ENCODE measurements around the gene ERAP2.

Gene ERAP2, protein sequence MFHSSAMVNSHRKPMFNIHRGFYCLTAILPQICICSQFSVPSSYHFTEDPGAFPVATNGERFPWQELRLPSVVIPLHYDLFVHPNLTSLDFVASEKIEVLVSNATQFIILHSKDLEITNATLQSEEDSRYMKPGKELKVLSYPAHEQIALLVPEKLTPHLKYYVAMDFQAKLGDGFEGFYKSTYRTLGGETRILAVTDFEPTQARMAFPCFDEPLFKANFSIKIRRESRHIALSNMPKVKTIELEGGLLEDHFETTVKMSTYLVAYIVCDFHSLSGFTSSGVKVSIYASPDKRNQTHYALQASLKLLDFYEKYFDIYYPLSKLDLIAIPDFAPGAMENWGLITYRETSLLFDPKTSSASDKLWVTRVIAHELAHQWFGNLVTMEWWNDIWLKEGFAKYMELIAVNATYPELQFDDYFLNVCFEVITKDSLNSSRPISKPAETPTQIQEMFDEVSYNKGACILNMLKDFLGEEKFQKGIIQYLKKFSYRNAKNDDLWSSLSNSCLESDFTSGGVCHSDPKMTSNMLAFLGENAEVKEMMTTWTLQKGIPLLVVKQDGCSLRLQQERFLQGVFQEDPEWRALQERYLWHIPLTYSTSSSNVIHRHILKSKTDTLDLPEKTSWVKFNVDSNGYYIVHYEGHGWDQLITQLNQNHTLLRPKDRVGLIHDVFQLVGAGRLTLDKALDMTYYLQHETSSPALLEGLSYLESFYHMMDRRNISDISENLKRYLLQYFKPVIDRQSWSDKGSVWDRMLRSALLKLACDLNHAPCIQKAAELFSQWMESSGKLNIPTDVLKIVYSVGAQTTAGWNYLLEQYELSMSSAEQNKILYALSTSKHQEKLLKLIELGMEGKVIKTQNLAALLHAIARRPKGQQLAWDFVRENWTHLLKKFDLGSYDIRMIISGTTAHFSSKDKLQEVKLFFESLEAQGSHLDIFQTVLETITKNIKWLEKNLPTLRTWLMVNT

DNA sequence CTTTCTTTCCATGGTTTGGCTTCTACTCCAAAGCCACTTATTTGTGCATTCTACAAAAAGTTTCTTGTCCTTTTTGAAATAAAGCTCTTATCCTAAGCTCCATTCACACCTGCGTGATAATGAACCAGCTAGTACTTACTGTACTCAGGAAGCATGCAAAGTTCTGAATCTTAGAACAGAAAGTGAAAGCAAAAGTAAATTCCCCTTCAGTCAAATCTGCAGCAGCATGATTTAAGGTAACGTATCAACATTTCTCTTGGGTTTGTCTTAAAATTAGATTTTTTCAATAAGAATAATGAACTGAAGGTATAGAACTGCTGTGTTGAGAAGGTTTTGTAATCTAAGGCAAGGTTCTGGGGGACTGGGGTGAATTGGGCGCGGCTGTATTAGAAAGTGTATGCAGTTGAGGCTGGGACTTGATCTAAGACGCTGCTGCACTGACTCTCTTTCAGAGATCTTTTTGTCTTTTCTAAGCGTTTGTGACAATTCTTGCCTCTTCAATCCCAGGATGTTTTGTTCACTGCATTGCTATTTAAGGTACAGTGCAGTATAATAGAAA, at the start of gene ERAP2:
Gene ERAP2, plus strand, starts transcription at position 209 of the 559 bp plus-strand sequence. CDS start 3,186 bp downstream, outside the sequence.
- no peaks in the 10 kb centered on the region for H3K36me3 Mint-ChIP-seq (ENCODE audit: low read depth)
- H3K4me3 Mint-ChIP-seq = peak within 1 kb of the TSS; percentile 1
- peaks cover 4% of the 10 kb centered on the region for H3K27me3 Mint-ChIP-seq (ENCODE audit: low read depth, poor library complexity)
- no peak within 1 kb of the TSS for H3K27ac Mint-ChIP-seq
- DNase-seq = no peak
- H3K4me1 Mint-ChIP-seq = peaks cover 14% of the 10 kb centered on the region
- TF ChIP-seq, protein P1, sequence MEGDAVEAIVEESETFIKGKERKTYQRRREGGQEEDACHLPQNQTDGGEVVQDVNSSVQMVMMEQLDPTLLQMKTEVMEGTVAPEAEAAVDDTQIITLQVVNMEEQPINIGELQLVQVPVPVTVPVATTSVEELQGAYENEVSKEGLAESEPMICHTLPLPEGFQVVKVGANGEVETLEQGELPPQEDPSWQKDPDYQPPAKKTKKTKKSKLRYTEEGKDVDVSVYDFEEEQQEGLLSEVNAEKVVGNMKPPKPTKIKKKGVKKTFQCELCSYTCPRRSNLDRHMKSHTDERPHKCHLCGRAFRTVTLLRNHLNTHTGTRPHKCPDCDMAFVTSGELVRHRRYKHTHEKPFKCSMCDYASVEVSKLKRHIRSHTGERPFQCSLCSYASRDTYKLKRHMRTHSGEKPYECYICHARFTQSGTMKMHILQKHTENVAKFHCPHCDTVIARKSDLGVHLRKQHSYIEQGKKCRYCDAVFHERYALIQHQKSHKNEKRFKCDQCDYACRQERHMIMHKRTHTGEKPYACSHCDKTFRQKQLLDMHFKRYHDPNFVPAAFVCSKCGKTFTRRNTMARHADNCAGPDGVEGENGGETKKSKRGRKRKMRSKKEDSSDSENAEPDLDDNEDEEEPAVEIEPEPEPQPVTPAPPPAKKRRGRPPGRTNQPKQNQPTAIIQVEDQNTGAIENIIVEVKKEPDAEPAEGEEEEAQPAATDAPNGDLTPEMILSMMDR (IDR thresholded peaks at IDR 0.05) = no peak
- no peaks in the 10 kb centered on the region for H3K9me3 Mint-ChIP-seq

DNA sequence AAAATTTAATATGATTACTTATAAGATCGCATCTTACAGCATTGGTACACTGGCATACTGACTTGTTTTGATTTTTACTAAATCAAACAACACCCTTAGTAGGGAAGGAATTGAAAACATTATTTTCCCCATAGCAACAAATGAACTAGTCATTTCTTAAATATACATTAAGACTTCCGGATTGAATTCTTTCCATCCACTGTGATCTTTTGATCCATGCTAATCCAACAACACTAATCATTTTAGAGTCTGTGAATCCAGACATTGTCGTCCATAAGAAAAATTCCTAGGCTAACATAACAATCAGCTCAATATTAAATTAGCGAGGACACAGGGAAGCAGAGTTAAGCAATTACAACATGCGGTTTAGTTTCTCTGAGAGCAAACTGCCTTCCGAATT, 47.0 kb upstream of the ERAP2 start:
- Mint-ChIP-seq H3K9me3 (no peaks in the 10 kb centered on the region), H3K27ac (no peak overlapping the region), H3K4me1 (no peaks in the 10 kb centered on the region), H3K36me3 (ENCODE audit: low read depth) (no peaks in the 10 kb centered on the region), H3K27me3 (ENCODE audit: low read depth, poor library complexity) (peaks cover 10% of the 10 kb centered on the region), H3K4me3 (no peak overlapping the region)
- TF ChIP-seq, protein P1 (IDR thresholded peaks at IDR 0.05) = no peak
- no peak for DNase-seq

DNA sequence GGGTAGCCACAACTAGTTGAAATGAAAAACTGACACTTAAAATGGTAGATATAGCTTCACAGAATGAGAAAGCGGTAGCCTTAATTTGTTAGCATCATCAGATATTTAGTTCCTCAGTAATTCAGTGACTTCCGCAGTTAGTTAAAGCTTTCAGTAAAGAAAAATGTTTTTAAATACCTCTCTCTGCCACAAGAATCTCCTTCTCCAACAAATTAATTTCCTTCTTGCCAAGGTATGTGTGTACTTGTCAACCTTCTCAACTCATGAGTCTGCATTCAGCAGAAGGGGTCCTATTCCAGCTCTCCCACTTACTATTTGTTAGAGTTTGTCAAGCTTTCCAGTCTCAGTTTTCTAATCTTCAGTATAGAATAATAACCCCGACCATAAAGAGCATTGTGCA, 42.3 kb upstream of the ERAP2 start:
- H3K27ac Mint-ChIP-seq = no peak overlapping the region
- H3K4me3 Mint-ChIP-seq = no peak overlapping the region
- no peaks in the 10 kb centered on the region for H3K4me1 Mint-ChIP-seq
- H3K9me3 Mint-ChIP-seq = no peaks in the 10 kb centered on the region
- TF ChIP-seq, protein P1 (IDR thresholded peaks at IDR 0.05) = no peak
- no peak for DNase-seq
- H3K36me3 Mint-ChIP-seq (ENCODE audit: low read depth) = no peaks in the 10 kb centered on the region
- H3K27me3 Mint-ChIP-seq (ENCODE audit: low read depth, poor library complexity) = peaks cover 7% of the 10 kb centered on the region

DNA sequence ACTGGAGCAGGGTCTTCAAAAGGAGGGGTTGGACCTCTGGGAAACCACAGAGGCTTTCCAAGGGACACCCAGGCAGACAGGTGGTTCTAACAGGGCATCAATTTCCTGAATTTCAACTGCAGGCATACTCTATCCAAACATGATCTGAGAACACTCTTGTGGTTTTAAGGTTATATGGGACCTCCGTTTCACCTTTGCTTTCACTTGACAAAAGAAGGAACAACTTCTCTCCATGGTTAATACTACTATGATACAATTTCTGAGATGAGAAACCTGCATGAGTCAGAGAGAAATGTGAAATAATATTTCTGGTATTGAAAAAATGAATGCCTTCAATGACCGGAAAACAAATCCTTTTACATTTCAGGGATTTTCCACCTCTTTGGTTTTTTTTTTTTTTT, 40.5 kb upstream of the ERAP2 start:
- Mint-ChIP-seq H3K27me3 (ENCODE audit: low read depth, poor library complexity) (peaks cover 7% of the 10 kb centered on the region), H3K4me3 (no peak overlapping the region), H3K36me3 (ENCODE audit: low read depth) (no peaks in the 10 kb centered on the region), H3K4me1 (peaks cover 5% of the 10 kb centered on the region), H3K9me3 (no peaks in the 10 kb centered on the region), H3K27ac (no peak overlapping the region)
- TF ChIP-seq, protein P1 (IDR thresholded peaks at IDR 0.05) = no peak
- no peak for DNase-seq

DNA sequence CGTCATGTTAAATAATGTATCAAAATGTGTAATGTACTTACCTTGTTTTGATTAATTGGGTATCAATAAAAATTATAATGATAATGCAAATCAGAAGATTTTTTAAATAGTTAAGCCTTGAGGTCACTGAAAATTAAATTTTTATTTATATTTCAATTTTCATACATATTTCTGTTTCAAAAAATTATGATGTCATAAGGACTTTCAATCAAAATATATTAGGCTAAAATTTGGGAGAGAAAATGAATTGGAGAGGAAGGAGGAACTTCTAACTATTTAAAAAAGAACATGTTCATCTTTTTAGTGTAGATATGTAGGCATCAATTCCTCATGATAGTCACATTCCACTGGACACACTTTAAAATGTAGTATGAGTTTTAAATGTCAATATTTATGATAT, 39.5 kb upstream of the ERAP2 start:
- Mint-ChIP-seq H3K27ac (no peak overlapping the region), H3K4me3 (no peak overlapping the region), H3K4me1 (peaks cover 5% of the 10 kb centered on the region), H3K27me3 (ENCODE audit: low read depth, poor library complexity) (peaks cover 7% of the 10 kb centered on the region), H3K9me3 (no peaks in the 10 kb centered on the region), H3K36me3 (ENCODE audit: low read depth) (no peaks in the 10 kb centered on the region)
- TF ChIP-seq, protein P1 (IDR thresholded peaks at IDR 0.05) = no peak
- no peak for DNase-seq
